ENCODE data around the gene CIAO3. TPM values are rescaled to one million over a fixed set of nuclear protein-coding genes. Genes with fewer than 3 reads are reported as not detected.

The CIAO3 gene
- total RNA-seq, 1 experiment from 2014 or later: 21.9 TPM

GRCh38 chr16:741986-742629 is 1.3 kb upstream of the CIAO3 start:
- no CpG with 5 or more reads among the region's 15 CpGs for WGBS (ENCODE audit: extremely low coverage, insufficient read length, low lambda C conversion rate)
- TF ChIP-seq CTCF (conservative IDR thresholded peaks at IDR 0.05): no peak
- H2BK5ac ChIP-seq (ENCODE audit: insufficient read length, low read length): no peak overlapping the region
- H4K20me1 ChIP-seq (ENCODE audit: control insufficient read depth, insufficient read depth, insufficient read length): no peaks in the 10 kb centered on the region
- H4K5ac ChIP-seq (ENCODE audit: insufficient read length, low read depth, low read length): no peak overlapping the region
- H3K27me3 ChIP-seq (ENCODE audit: insufficient read depth, low read length): no peaks in the 10 kb centered on the region
- no peak for DNase-seq
- peak overlapping the region; percentile 73 to 92 for H3K4me3 Mint-ChIP-seq
- H4K91ac ChIP-seq (ENCODE audit: insufficient read length, low read depth, low read length): no peak overlapping the region
- no peak overlapping the region for H3K27ac ChIP-seq (ENCODE audit: insufficient read length, low read depth, low read length)
- no peak overlapping the region for H3K23ac ChIP-seq (ENCODE audit: insufficient read length, low read depth, low read length)
- H3K9me3 ChIP-seq (ENCODE audit: control insufficient read depth, low read depth, low read length): no peaks in the 10 kb centered on the region
- H3K23me2 ChIP-seq (ENCODE audit: insufficient read length, low read depth, low read length, poor library complexity, severe bottlenecking): peaks cover 10% of the 10 kb centered on the region
- no peak overlapping the region for H2BK12ac ChIP-seq (ENCODE audit: insufficient read length, low read depth, low read length)
- no peak overlapping the region for H3K56ac ChIP-seq (ENCODE audit: insufficient read length, low read depth, low read length)
- peaks cover 9 to 15% of the 10 kb centered on the region in 2 experiments for H3K4me1 Mint-ChIP-seq
- no peak overlapping the region for H4K8ac ChIP-seq (replicated peaks; ENCODE audit: insufficient read length, low read depth, low read length)
- no peaks in the 10 kb centered on the region for H3K27me3 Mint-ChIP-seq (ENCODE audit: low read depth)
- peaks cover 2 to 12% (median 8%) of the 10 kb centered on the region in 3 experiments; a peak in 5 of 7 replicates for H3K36me3 Mint-ChIP-seq (ENCODE audit: insufficient read depth in 1 of 3, low read depth in 3 of 3)
- H3K4me1 ChIP-seq (ENCODE audit: insufficient read depth, low read length): peaks cover 2% of the 10 kb centered on the region; the same call in 1 of the 2 replicates
- no peak overlapping the region for H3K4ac ChIP-seq (ENCODE audit: low read depth, low read length)
- H3K79me2 ChIP-seq (ENCODE audit: insufficient read depth, low read length): no peaks in the 10 kb centered on the region
- no peak overlapping the region for H3K14ac ChIP-seq (ENCODE audit: insufficient read depth, low read length)
- H3K4me2 ChIP-seq (ENCODE audit: insufficient read depth, insufficient read length, low read length): no peak overlapping the region
- H3K18ac ChIP-seq (ENCODE audit: insufficient read length, low read depth, low read length): no peak overlapping the region
- H3K79me1 ChIP-seq (ENCODE audit: insufficient read depth, low read depth, low read length, poor library complexity, severe bottlenecking): no peaks in the 10 kb centered on the region
- H2BK20ac ChIP-seq (ENCODE audit: low read depth, low read length, poor library complexity, severe bottlenecking): no peak overlapping the region
- no peaks in the 10 kb centered on the region for H3K9me3 Mint-ChIP-seq
- H3T11ph ChIP-seq (ENCODE audit: low read length): no peak overlapping the region
- H3K27ac Mint-ChIP-seq: no peak overlapping the region
- no peak overlapping the region for H3K9ac ChIP-seq (ENCODE audit: extremely low read depth, insufficient read length, low read length)
- H2BK120ac ChIP-seq (ENCODE audit: low read depth, low read length, poor library complexity, severe bottlenecking): no peak overlapping the region
- H2BK15ac ChIP-seq (ENCODE audit: low read depth, low read length): no peak overlapping the region
- no peak overlapping the region for H2AFZ ChIP-seq (ENCODE audit: low read length)
- H2AK5ac ChIP-seq (ENCODE audit: insufficient read length, low read length): no peak overlapping the region

Measured in H9 (cell line).